Measurements from ENCODE around the gene PA2G4.
"Not testable (repeated sequence)": the region's sequence is repeated elsewhere in the genome, so short reads cannot be mapped to it uniquely, and the experiment has no call there.

PA2G4 gene

GRCh38 chr12:56152132-56152755 is 47.9 kb downstream of the PA2G4 start, which contains the start of gene MYL6B:
MYL6B (plus strand) TSS chr12:56152587; CDS start chr12:56153919, 1,332 bp downstream.
- ATAC-seq (peak; percentile 93), DNase-seq (peak; percentile 90 to 95)
- Mint-ChIP-seq H3K9me3 (no peaks in the 10 kb centered on the region), H3K4me1 (peaks cover 47% of the 10 kb centered on the region), H3K27ac (peak within 1 kb of the TSS; percentile 96 to 98), H3K4me3 (peak within 1 kb of the TSS; percentile 87 to 93), H3K27me3 (no peaks in the 10 kb centered on the region)

- H3K4me3 Mint-ChIP-seq = peak overlapping the region; percentile 87 to 93
- peaks cover 52% of the 10 kb centered on the region for H3K4me1 Mint-ChIP-seq
- H3K9me3 Mint-ChIP-seq = no peaks in the 10 kb centered on the region
- DNase-seq (no peak), ATAC-seq (no peak)
- peak overlapping the region; percentile 96 to 98 for H3K27ac Mint-ChIP-seq
- H3K27me3 Mint-ChIP-seq = no peaks in the 10 kb centered on the region
Measured at GRCh38 chr12:56152756-56153677, 48.7 kb downstream of the PA2G4 start.

- Mint-ChIP-seq H3K4me1 (peaks cover 52% of the 10 kb centered on the region), H3K27ac (no peak overlapping the region), H3K4me3 (peak overlapping the region; percentile 87 to 93), H3K9me3 (no peaks in the 10 kb centered on the region), H3K27me3 (no peaks in the 10 kb centered on the region)
- ATAC-seq = no peak
- no peak for DNase-seq
Measured at GRCh38 chr12:56153678-56154065, 49.3 kb downstream of the PA2G4 start.

- Mint-ChIP-seq H3K4me1 (peaks cover 56% of the 10 kb centered on the region), H3K4me3 (no peak overlapping the region), H3K27ac (no peak overlapping the region), H3K27me3 (no peaks in the 10 kb centered on the region), H3K9me3 (no peaks in the 10 kb centered on the region)
- ATAC-seq (no peak), DNase-seq (no peak)
Measured at GRCh38 chr12:56154246-56154771, 50.0 kb downstream of the PA2G4 start.

GRCh38 chr12:56154818-56155217 is 50.5 kb downstream of the PA2G4 start:
- H3K4me1 Mint-ChIP-seq = peaks cover 61% of the 10 kb centered on the region
- H3K27ac Mint-ChIP-seq = no peak overlapping the region
- H3K27me3 Mint-ChIP-seq = no peaks in the 10 kb centered on the region
- no peak for DNase-seq
- no peaks in the 10 kb centered on the region for H3K9me3 Mint-ChIP-seq
- H3K4me3 Mint-ChIP-seq = no peak overlapping the region
- no peak for ATAC-seq

- Mint-ChIP-seq H3K27ac (no peak overlapping the region), H3K4me3 (no peak overlapping the region), H3K27me3 (no peaks in the 10 kb centered on the region), H3K9me3 (no peaks in the 10 kb centered on the region), H3K4me1 (peaks cover 62% of the 10 kb centered on the region)
- ATAC-seq (no peak), DNase-seq (no peak)
Measured at GRCh38 chr12:56155256-56155845, 51.0 kb downstream of the PA2G4 start.

GRCh38 chr12:56156464-56157200 is 52.3 kb downstream of the PA2G4 start:
- ATAC-seq, DNase-seq, H3K9me3 Mint-ChIP-seq, H3K27me3 Mint-ChIP-seq: not testable (repeated sequence)
- H3K4me1 Mint-ChIP-seq = peaks cover 62% of the 10 kb centered on the region
- peak overlapping the region; percentile 87 to 96 for H3K4me3 Mint-ChIP-seq
- peak overlapping the region; percentile 52 to 90 for H3K27ac Mint-ChIP-seq

- ATAC-seq = peak; percentile 34
- Mint-ChIP-seq H3K27ac (peak overlapping the region; percentile 89 to 90), H3K27me3 (no peaks in the 10 kb centered on the region), H3K4me1 (peaks cover 68% of the 10 kb centered on the region), H3K9me3 (no peaks in the 10 kb centered on the region), H3K4me3 (peak overlapping the region; percentile 87 to 96)
- DNase-seq = peak; percentile 60 to 63
Measured at GRCh38 chr12:56157201-56158028, 53.1 kb downstream of the PA2G4 start.

GRCh38 chr12:56158029-56158925 is 53.9 kb downstream of the PA2G4 start, which contains the start of gene MYL6:
MYL6 (plus strand) TSS chr12:56158359; CDS start chr12:56158402, 43 bp downstream.
- no peaks in the 10 kb centered on the region for H3K27me3 Mint-ChIP-seq
- H3K4me1 Mint-ChIP-seq = peaks cover 66% of the 10 kb centered on the region
- H3K27ac Mint-ChIP-seq = peak within 1 kb of the TSS; percentile 89 to 99
- ATAC-seq (peak; percentile 89), DNase-seq (peak; percentile 83 to 93)
- H3K4me3 Mint-ChIP-seq = peak within 1 kb of the TSS; percentile 87 to 96
- H3K9me3 Mint-ChIP-seq = no peaks in the 10 kb centered on the region

GRCh38 chr12:56158926-56159461 is 54.6 kb downstream of the PA2G4 start:
- Mint-ChIP-seq H3K27ac (peak overlapping the region; percentile 87 to 99), H3K9me3 (no peaks in the 10 kb centered on the region)
- peak in 1 of 2 donors; percentile 33 for DNase-seq

GRCh38 chr12:56159482-56160192 is 55.3 kb downstream of the PA2G4 start:
- DNase-seq = no peak
- Mint-ChIP-seq H3K27me3 (no peaks in the 10 kb centered on the region), H3K27ac (peak overlapping the region; percentile 87 to 99), H3K4me3 (peak overlapping the region; percentile 87 to 96), H3K4me1 (peaks cover 55% of the 10 kb centered on the region), H3K9me3 (no peaks in the 10 kb centered on the region)
- no peak for ATAC-seq

More at GRCh38 chr12:56158926-56159461, 54.6 kb downstream of the PA2G4 start:
- Mint-ChIP-seq H3K27me3 (no peaks in the 10 kb centered on the region), H3K4me3 (peak overlapping the region; percentile 87 to 96), H3K4me1 (peaks cover 59% of the 10 kb centered on the region)
- ATAC-seq = peak; percentile 4

GRCh38 chr12:56160193-56160763 is 55.9 kb downstream of the PA2G4 start:
- H3K4me1 Mint-ChIP-seq = peaks cover 55% of the 10 kb centered on the region
- H3K27me3 Mint-ChIP-seq = no peaks in the 10 kb centered on the region

More at GRCh38 chr12:56160193-56160763, 55.9 kb downstream of the PA2G4 start:
- Mint-ChIP-seq H3K27ac (peak overlapping the region; percentile 86 to 99), H3K9me3 (no peaks in the 10 kb centered on the region), H3K4me3 (peak overlapping the region; percentile 87 to 96)
- peak in 1 of 2 donors; percentile 50 for DNase-seq
- ATAC-seq = peak; percentile 52

Measured in stimulated activated naive CD8-positive, alpha-beta T cell treated with anti-CD3 and anti-CD28 coated beads, Interleukin-15, amount 100 ng/mL, for 72 hours (primary cell).